GM10266 (cell line): ENCODE data around the gene EPB41L4A.

Experiments used
- DNase-seq: peaks from one replicate; pipeline ENCODE4 v3.0.0; 2012; ENCODE audit errors: extremely low spot score
- TF ChIP-seq, protein P1 (sequence below): IDR thresholded peaks from 2 replicates; pipeline ENCODE4 v1.5.1; 2012; ENCODE audit warnings: mild to moderate bottlenecking, low read depth; ENCODE audit not compliant: control insufficient read depth, insufficient read depth; ENCODE audit errors: missing control alignments

The EPB41L4A gene

GRCh38 chr5:112342389-112342788, 76.7 kb downstream of the EPB41L4A start:
- DNase-seq = no peak
- TF ChIP-seq, protein P1, sequence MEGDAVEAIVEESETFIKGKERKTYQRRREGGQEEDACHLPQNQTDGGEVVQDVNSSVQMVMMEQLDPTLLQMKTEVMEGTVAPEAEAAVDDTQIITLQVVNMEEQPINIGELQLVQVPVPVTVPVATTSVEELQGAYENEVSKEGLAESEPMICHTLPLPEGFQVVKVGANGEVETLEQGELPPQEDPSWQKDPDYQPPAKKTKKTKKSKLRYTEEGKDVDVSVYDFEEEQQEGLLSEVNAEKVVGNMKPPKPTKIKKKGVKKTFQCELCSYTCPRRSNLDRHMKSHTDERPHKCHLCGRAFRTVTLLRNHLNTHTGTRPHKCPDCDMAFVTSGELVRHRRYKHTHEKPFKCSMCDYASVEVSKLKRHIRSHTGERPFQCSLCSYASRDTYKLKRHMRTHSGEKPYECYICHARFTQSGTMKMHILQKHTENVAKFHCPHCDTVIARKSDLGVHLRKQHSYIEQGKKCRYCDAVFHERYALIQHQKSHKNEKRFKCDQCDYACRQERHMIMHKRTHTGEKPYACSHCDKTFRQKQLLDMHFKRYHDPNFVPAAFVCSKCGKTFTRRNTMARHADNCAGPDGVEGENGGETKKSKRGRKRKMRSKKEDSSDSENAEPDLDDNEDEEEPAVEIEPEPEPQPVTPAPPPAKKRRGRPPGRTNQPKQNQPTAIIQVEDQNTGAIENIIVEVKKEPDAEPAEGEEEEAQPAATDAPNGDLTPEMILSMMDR = no peak

GRCh38 chr5:112339761-112340160, 79.3 kb downstream of the EPB41L4A start:
- DNase-seq = no peak
- TF ChIP-seq, protein P1 = no peak

DNA sequence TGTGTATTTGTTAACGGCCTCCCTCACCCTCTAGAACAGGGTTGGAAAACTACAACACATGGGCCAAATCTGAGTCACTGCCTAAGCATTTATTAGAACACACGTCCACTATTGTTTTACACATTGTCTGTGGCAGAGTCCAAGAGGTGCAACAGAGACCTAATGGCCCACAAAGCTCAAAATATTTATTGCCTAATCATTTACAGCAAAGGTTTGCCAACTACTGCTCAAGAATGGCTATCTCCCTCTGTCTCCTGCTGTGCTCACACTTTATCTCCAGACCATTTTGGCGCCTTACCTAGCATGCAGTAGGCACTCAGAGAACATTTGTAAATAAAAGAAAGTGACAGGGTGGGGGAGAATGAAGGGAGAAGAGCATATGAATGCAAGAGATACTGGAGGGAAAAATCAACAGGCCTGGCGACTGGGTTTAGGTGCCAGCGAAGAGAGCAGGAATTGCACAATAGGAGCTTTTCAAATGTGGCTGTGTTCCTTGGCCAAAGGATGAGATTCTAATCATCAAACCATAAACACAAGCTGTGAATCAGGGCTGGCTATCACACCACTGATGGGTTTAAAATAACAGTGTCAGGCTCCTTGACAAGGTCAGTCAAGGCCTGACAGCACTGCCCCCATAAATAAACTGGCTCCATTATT, 80.3 kb downstream of the EPB41L4A start:
- TF ChIP-seq, protein P1 = no peak
- DNase-seq = no peak

DNA sequence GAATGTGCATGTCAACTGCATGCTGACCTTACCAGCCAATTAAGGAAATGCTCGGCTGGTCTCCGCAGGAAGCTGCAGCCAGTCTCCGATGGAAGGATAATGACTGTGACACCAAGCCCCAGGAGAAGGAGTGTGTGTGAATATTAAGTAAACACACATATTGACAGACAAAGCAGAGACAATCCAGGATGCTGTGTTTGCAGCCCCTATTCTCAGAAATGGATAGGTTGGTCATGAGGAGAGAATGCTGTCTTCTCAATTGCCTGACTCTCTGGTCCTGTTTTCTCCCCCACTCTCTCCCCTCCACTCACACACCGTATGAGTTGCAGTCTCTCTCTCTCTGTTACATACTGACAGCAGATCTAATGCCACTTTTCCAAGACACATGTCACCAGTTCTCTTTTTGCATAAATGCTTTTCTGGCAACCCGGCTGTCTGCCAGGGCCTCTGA, 85.7 kb downstream of the EPB41L4A start:
- DNase-seq = no peak
- TF ChIP-seq, protein P1 = no peak

GRCh38 chr5:112331892-112332291, 87.2 kb downstream of the EPB41L4A start:
- no peak for DNase-seq
- TF ChIP-seq, protein P1 = no peak

- TF ChIP-seq, protein P1 = no peak
- peak; percentile 17 for DNase-seq
These were observed 89.5 kb downstream of the EPB41L4A start for GRCh38 chr5:112329419-112330090.

GRCh38 chr5:112323166-112323565, 95.9 kb downstream of the EPB41L4A start:
- DNase-seq = no peak
- TF ChIP-seq, protein P1 = no peak
